SK-N-SH (cell line): ENCODE data around the gene ATXN10. TPM values are rescaled to one million over a fixed set of nuclear protein-coding genes. Genes with fewer than 3 reads are reported as not detected.

Experiments
- CTCF ChIA-PET: fragments of 300-600, 350-600 bp; formaldehyde crosslinking; extraction: SDS; loops from one replicate; lab custom pipeline; 2021; lab: Yijun Ruan, JAX
- POLR2A ChIA-PET: fragments of 350-600 bp; sonication (Branson Sonifier 250); formaldehyde crosslinking; extraction: SDS; loops from one replicate; lab custom pipeline; 2020; ENCODE audit warnings: antibody characterized with exemption, inconsistent platforms; lab: Yijun Ruan, JAX
- DNase-seq: peaks from one replicate; pipeline ENCODE4 v3.0.0; 2012
- H2AFZ ChIP-seq: fragments of 200-600 bp; sonication (generic); 2 replicates; pipeline ENCODE4 v1.8.1; 2016; ENCODE audit warnings: antibody characterized with exemption, mild to moderate bottlenecking, low read depth
- H3F3A ChIP-seq: fragments of 200-600 bp; sonication (generic); replicated peaks from 2 replicates; pipeline ENCODE3; 2016; ENCODE audit warnings: antibody characterized with exemption, mild to moderate bottlenecking; ENCODE audit not compliant: insufficient read depth
- H3K27ac ChIP-seq, 2 experiments: fragments of 200-500 bp in 1 of 2; fragments of 200-600 bp in 1 of 2; sonication (Bioruptor generic) in 1 of 2; sonication (generic), shearing (Covaris generic) in 1 of 2; 2 replicates each; pipeline versions ENCODE4 v1.5.1 to v1.6.1; 2014 to 2016; ENCODE audit warnings: low read depth in 2 of 2, inconsistent platforms in 1 of 2, low read length in 1 of 2, mild to moderate bottlenecking in 1 of 2, mixed read lengths in 1 of 2
- H3K27me3 ChIP-seq: fragments of 200-600 bp; sonication (generic), shearing (Covaris generic); 2 replicates; pipeline ENCODE4 v1.6.1; 2016; ENCODE audit warnings: mixed run types; ENCODE audit not compliant: insufficient read depth
- H3K36me3 ChIP-seq, 2 experiments: fragments of 200-500 bp in 1 of 2; fragments of 200-600 bp in 1 of 2; sonication (Bioruptor generic) in 1 of 2; sonication (generic) in 1 of 2; replicated peaks in 1 of 2; 2 replicates each; pipeline versions ENCODE3 to v1.5.1; 2014 to 2016; ENCODE audit warnings: low read length in 1 of 2, mild to moderate bottlenecking in 1 of 2; ENCODE audit not compliant: insufficient read depth in 2 of 2, control insufficient read depth in 1 of 2
- H3K4me1 ChIP-seq, 2 experiments: fragments of 200-500 bp in 1 of 2; fragments of 200-600 bp in 1 of 2; sonication (Bioruptor generic) in 1 of 2; sonication (generic), shearing (Covaris generic) in 1 of 2; 2 replicates each; pipeline versions ENCODE4 v1.5.1 to v1.6.1; 2014 to 2016; ENCODE audit warnings: low read depth in 1 of 2, low read length in 1 of 2, mixed run types in 1 of 2; ENCODE audit not compliant: insufficient read depth in 2 of 2, control insufficient read depth in 1 of 2
- H3K4me2 ChIP-seq: fragments of 200-600 bp; sonication (generic), shearing (Covaris generic); 2 replicates; pipeline ENCODE4 v1.6.1; 2017; ENCODE audit warnings: mixed run types
- H3K4me3 ChIP-seq, 2 experiments: fragments of 200-500 bp in 1 of 2; fragments of 200-600 bp in 1 of 2; sonication (Bioruptor generic) in 1 of 2; sonication (generic), shearing (Covaris generic) in 1 of 2; 2 replicates each; pipeline versions ENCODE4 v1.5.1 to v1.8.1; 2014 to 2016; ENCODE audit warnings: low read depth in 2 of 2, inconsistent platforms in 1 of 2, low read length in 1 of 2, mild to moderate bottlenecking in 1 of 2, mixed read lengths in 1 of 2, moderate library complexity in 1 of 2
- H3K79me2 ChIP-seq: fragments of 200-600 bp; sonication (generic); 2 replicates; pipeline ENCODE4 v1.8.1; 2017; ENCODE audit warnings: mild to moderate bottlenecking; ENCODE audit not compliant: insufficient read depth
- H3K9ac ChIP-seq: fragments of 200-600 bp; sonication (generic); 2 replicates; pipeline ENCODE4 v1.6.1; 2017; ENCODE audit warnings: mixed run types
- H3K9me2 ChIP-seq: fragments of 200-600 bp; sonication (generic); 2 replicates; pipeline ENCODE4 v1.6.1; 2017; ENCODE audit warnings: mixed run types
- H3K9me3 ChIP-seq: fragments of 200-600 bp; sonication (generic); 2 replicates; pipeline ENCODE4 v1.6.1; 2017; ENCODE audit warnings: mixed run types, mild to moderate bottlenecking, moderate library complexity
- H4K20me1 ChIP-seq: fragments of 200-600 bp; sonication (generic); 2 replicates; pipeline ENCODE4 v1.6.1; 2017; ENCODE audit warnings: mild to moderate bottlenecking, mixed run types; ENCODE audit not compliant: insufficient read depth
- FOXJ3 ChIP-seq: sonication (generic); formaldehyde crosslinking; IDR thresholded peaks from 2 replicates; pipeline ENCODE4 v1.5.1; 2020; ENCODE audit warnings: mild to moderate bottlenecking, missing genetic modification reagents
- GABPA ChIP-seq: IDR thresholded peaks from 2 replicates; pipeline ENCODE4 v1.4.0; 2012; ENCODE audit warnings: low read depth, mild to moderate bottlenecking
- MXI1 ChIP-seq: IDR thresholded peaks from 2 replicates; pipeline ENCODE4 v1.6.1; 2012; ENCODE audit warnings: mild to moderate bottlenecking, low read depth, low read length, improper control_type of control experiment
- RCOR1 ChIP-seq: fragments of 150-350 bp; IDR thresholded peaks from 2 replicates; pipeline ENCODE4 v1.6.1; 2017; ENCODE audit warnings: antibody characterized with exemption, low read length
- SIN3A ChIP-seq: IDR thresholded peaks from 2 replicates; pipeline ENCODE4 v1.6.1; 2012; ENCODE audit warnings: low read depth, mild to moderate bottlenecking, low read length, moderate library complexity, borderline replicate concordance
- TAF1 ChIP-seq: IDR thresholded peaks from 2 replicates; pipeline ENCODE4 v1.6.1; 2012; ENCODE audit warnings: low read depth, mild to moderate bottlenecking, low read length, moderate library complexity, borderline replicate concordance
- TEAD4 ChIP-seq: IDR thresholded peaks from 2 replicates; pipeline ENCODE4 v1.4.0; 2012; ENCODE audit warnings: mild to moderate bottlenecking, borderline replicate concordance; ENCODE audit not compliant: insufficient read depth
- WGBS: methylation state at CpG from one replicate; pipeline ENCODE4 v1.1.6; 2017; ENCODE audit warnings: low lambda C conversion rate; 5-methylcytosine and 5-hydroxymethylcytosine counted together
- polyA plus RNA-seq, 3 experiments: library from polyadenylated mRNA; depleted of rRNA; stranded (reverse); fragments of >200 nt; gene quantifications; 2 replicates each; pipeline ENCODE4 v1.2.3, GENCODE V29; 2012
- TF ChIP-seq, protein P1 (sequence below): fragments of 200-600 bp; sonication (generic); IDR thresholded peaks from 2 replicates; pipeline ENCODE4 v1.6.1; 2017; ENCODE audit warnings: antibody characterized with exemption, mild to moderate bottlenecking, moderate library complexity
- TF ChIP-seq, protein P2 (sequence below): IDR thresholded peaks from 2 replicates; pipeline ENCODE4 v1.6.1; 2012; ENCODE audit warnings: mild to moderate bottlenecking, low read depth, low read length, moderate library complexity

Gene ATXN10
- polyA plus RNA-seq, 1 of the 3 experiments (the other 2 are of a cell fraction): 202 TPM

DNA sequence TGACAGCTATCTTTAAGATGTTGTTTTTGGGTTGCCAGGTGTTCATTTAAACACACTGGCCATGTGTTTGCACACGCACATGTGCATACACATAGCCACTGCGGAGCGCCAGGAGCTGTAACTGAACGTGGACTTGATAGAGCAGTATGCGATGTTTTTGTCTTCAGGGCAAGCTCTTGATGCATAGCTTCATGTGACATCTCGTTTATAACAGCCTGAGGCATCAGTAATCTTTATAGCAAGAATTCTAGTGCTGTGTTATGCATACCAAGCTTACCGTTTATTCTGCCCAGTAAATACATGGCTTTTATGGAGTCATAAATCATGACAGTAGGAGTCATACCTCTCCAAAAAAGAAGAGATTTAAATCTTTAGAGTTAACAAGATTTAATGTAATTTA is 87.0 kb downstream of the ATXN10 start:
- H3K27me3 ChIP-seq: no peaks in the 10 kb centered on the region
- H3K4me2 ChIP-seq: no peak overlapping the region
- DNase-seq: no peak
- peaks cover 60% of the 10 kb centered on the region for H3K79me2 ChIP-seq
- peaks cover 26% of the 10 kb centered on the region for H4K20me1 ChIP-seq
- TF ChIP-seq SIN3A (no peak), FOXJ3 (CRISPR knock-in tag) (no peak), TEAD4 (no peak), TAF1 (no peak)
- TF ChIP-seq, protein P1, sequence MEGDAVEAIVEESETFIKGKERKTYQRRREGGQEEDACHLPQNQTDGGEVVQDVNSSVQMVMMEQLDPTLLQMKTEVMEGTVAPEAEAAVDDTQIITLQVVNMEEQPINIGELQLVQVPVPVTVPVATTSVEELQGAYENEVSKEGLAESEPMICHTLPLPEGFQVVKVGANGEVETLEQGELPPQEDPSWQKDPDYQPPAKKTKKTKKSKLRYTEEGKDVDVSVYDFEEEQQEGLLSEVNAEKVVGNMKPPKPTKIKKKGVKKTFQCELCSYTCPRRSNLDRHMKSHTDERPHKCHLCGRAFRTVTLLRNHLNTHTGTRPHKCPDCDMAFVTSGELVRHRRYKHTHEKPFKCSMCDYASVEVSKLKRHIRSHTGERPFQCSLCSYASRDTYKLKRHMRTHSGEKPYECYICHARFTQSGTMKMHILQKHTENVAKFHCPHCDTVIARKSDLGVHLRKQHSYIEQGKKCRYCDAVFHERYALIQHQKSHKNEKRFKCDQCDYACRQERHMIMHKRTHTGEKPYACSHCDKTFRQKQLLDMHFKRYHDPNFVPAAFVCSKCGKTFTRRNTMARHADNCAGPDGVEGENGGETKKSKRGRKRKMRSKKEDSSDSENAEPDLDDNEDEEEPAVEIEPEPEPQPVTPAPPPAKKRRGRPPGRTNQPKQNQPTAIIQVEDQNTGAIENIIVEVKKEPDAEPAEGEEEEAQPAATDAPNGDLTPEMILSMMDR: no peak
- H3K9ac ChIP-seq: no peak overlapping the region
- ChIA-PET POLR2A (no interaction called here), CTCF (interaction anchor here (1.0 to 1.5 kb wide), 4 partner anchors 19 to 114 kb away, joined by 3 to 4 read pairs (median 4); no protein-coding TSS in a partner anchor)
- no peaks in the 10 kb centered on the region for H3K9me2 ChIP-seq
- H3F3A ChIP-seq: no peaks in the 10 kb centered on the region
- H2AFZ ChIP-seq: no peak overlapping the region
- H3K27ac ChIP-seq: no peak overlapping the region
- H3K4me3 ChIP-seq: no peak overlapping the region
- H3K4me1 ChIP-seq: peaks cover 0 to 13% of the 10 kb centered on the region in 2 experiments; a peak in 1 of 4 replicates
- peaks cover 19 to 43% of the 10 kb centered on the region in 2 experiments for H3K36me3 ChIP-seq
- WGBS: 86% methylated on average over 7 of the region's 7 CpGs
- no peaks in the 10 kb centered on the region for H3K9me3 ChIP-seq

DNA sequence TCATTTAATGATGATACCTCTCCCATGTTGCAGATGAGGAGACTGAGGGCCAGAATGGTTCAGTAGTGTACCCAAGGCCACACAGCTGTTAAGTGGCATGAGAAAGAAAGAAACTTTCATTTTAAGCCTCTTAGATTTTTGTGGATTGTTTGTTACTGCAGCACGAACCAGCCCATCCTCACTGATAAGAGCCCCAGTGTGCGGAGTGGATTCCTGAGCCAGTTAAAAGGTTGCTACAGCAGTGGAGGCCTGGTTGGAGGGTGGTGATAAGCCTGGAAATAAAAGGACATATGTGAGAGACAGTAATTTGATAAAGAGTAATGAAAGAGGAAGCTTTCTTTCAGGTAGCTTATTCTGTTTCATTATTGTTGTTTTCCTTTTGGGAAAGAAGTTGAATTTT is 89.0 kb downstream of the ATXN10 start:
- WGBS: 98% methylated on average over 2 of the region's 2 CpGs
- CTCF ChIA-PET: interaction anchor here (0.6 kb wide), 1 partner anchor 220 kb away, joined by 3 read pairs; no protein-coding TSS in a partner anchor
- TF ChIP-seq GABPA (no peak), MXI1 (no peak), RCOR1 (no peak)
- TF ChIP-seq, protein P2, sequence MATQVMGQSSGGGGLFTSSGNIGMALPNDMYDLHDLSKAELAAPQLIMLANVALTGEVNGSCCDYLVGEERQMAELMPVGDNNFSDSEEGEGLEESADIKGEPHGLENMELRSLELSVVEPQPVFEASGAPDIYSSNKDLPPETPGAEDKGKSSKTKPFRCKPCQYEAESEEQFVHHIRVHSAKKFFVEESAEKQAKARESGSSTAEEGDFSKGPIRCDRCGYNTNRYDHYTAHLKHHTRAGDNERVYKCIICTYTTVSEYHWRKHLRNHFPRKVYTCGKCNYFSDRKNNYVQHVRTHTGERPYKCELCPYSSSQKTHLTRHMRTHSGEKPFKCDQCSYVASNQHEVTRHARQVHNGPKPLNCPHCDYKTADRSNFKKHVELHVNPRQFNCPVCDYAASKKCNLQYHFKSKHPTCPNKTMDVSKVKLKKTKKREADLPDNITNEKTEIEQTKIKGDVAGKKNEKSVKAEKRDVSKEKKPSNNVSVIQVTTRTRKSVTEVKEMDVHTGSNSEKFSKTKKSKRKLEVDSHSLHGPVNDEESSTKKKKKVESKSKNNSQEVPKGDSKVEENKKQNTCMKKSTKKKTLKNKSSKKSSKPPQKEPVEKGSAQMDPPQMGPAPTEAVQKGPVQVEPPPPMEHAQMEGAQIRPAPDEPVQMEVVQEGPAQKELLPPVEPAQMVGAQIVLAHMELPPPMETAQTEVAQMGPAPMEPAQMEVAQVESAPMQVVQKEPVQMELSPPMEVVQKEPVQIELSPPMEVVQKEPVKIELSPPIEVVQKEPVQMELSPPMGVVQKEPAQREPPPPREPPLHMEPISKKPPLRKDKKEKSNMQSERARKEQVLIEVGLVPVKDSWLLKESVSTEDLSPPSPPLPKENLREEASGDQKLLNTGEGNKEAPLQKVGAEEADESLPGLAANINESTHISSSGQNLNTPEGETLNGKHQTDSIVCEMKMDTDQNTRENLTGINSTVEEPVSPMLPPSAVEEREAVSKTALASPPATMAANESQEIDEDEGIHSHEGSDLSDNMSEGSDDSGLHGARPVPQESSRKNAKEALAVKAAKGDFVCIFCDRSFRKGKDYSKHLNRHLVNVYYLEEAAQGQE: no peak
- TF ChIP-seq, all 33 proteins: peak for 0
- Histone ChIP-seq H3K36me3 (peaks cover 27 to 48% of the 10 kb centered on the region in 2 experiments), H3K27ac (no peak overlapping the region), H3K4me1 (peaks cover 0 to 13% of the 10 kb centered on the region in 2 experiments; a peak in 1 of 4 replicates), H3K27me3 (no peaks in the 10 kb centered on the region), H3K9me3 (no peaks in the 10 kb centered on the region), H3F3A (no peaks in the 10 kb centered on the region), H3K4me3 (no peak overlapping the region), H4K20me1 (peaks cover 21% of the 10 kb centered on the region), H3K9ac (no peak overlapping the region), H3K79me2 (peaks cover 47% of the 10 kb centered on the region), H3K4me2 (no peak overlapping the region), H2AFZ (no peak overlapping the region), H3K9me2 (no peaks in the 10 kb centered on the region)
- no peak for DNase-seq
- POLR2A ChIA-PET: no interaction called here
